HCT116 (cell line): Measurements from ENCODE around the gene PPP1R14C. TPM values are rescaled to one million over a fixed set of nuclear protein-coding genes. Genes with fewer than 3 reads are reported as not detected.

Source experiments
- ATAC-seq: fragments of 200-7000 bp; cut with Tn5 transposase; 2 replicates; pipeline ENCODE4 v1.9.1; 2020; ENCODE audit warnings: mild to moderate bottlenecking, moderate library complexity
- BruUV-seq: library from RNA; stranded (reverse); fragments of 400-500 nt; replicated peaks from 2 replicates; lab custom pipeline; 2021; lab: Mats Ljungman, UMichigan
- CTCF ChIA-PET: fragments of 300-600 bp; sonication (Branson Sonifier 250); formaldehyde crosslinking; loops from one replicate; lab custom pipeline; 2021; ENCODE audit warnings: antibody characterized with exemption; lab: Charles Lee
- POLR2A ChIA-PET: fragments of 300-600, 350-600 bp; sonication (Branson Sonifier 250); formaldehyde crosslinking; loops from one replicate; lab custom pipeline; 2021; ENCODE audit warnings: antibody characterized with exemption; lab: Charles Lee
- RAD21 ChIA-PET, 2 experiments: fragments of 300-600 bp; sonication (Branson Sonifier 250); formaldehyde crosslinking; loops; one replicate each; lab custom pipeline; 2023; ENCODE audit warnings: low total read pairs in 2 of 2; ENCODE audit not compliant: uncharacterized antibody in 2 of 2, unreplicated experiment in 2 of 2, low non-redundant PET in 1 of 2; lab: Charles Lee
- DNase-seq: peaks from one replicate; pipeline ENCODE4 v3.0.0-alpha.2; 2010; ENCODE audit warnings: low read depth, low spot score
- H2AFZ ChIP-seq: fragments of 200-600 bp; shearing (Covaris generic), sonication (generic); 2 replicates; pipeline ENCODE4 v1.6.1; 2017; ENCODE audit warnings: low read depth, mixed run types, mixed read lengths, antibody characterized with exemption, low read length; ENCODE audit not compliant: poor library complexity, severe bottlenecking
- H3K27ac ChIP-seq: 2 replicates; pipeline ENCODE4 v1.5.1; 2012; ENCODE audit warnings: low read depth, low read length
- H3K27me3 ChIP-seq: fragments of 200-600 bp; sonication (generic); 2 replicates; pipeline ENCODE4 v1.6.1; 2016; ENCODE audit warnings: mixed run types, low read length, mixed read lengths; ENCODE audit not compliant: insufficient read depth
- H3K36me3 ChIP-seq, 2 experiments: fragments of 200-500 bp in 1 of 2; fragments of 200-600 bp in 1 of 2; sonication (Bioruptor generic) in 1 of 2; sonication (generic) in 1 of 2; 2 replicates each; pipeline versions ENCODE4 v1.5.1 to v1.6.1; 2014 to 2016; ENCODE audit warnings: low read length in 2 of 2, inconsistent platforms in 1 of 2, mixed read lengths in 1 of 2, mixed run types in 1 of 2; ENCODE audit not compliant: insufficient read depth in 2 of 2, control insufficient read depth in 1 of 2
- H3K4me1 ChIP-seq, 2 experiments: fragments of 200-600 bp in 1 of 2; sonication (generic) in 1 of 2; 2 replicates each; pipeline versions ENCODE4 v1.5.1 to v1.6.1; 2012 to 2017; ENCODE audit warnings: low read length in 2 of 2, inconsistent platforms in 1 of 2, mild to moderate bottlenecking in 1 of 2, mixed read lengths in 1 of 2, mixed run types in 1 of 2, moderate library complexity in 1 of 2; ENCODE audit not compliant: insufficient read depth in 2 of 2, control insufficient read depth in 1 of 2
- H3K4me2 ChIP-seq: fragments of 200-600 bp; sonication (generic); 2 replicates; pipeline ENCODE4 v1.6.1; 2017; ENCODE audit warnings: mixed run types, low read length, mixed read lengths
- H3K4me3 ChIP-seq, 2 experiments: fragments of 200-600 bp in 1 of 2; sonication (generic) in 1 of 2; replicated peaks in 1 of 2; 2 replicates each; pipeline ENCODE4 v1.5.1; 2011 to 2016; ENCODE audit warnings: low read length in 2 of 2, control low read depth in 1 of 2, low read depth in 1 of 2, mild to moderate bottlenecking in 1 of 2, mixed read lengths in 1 of 2, mixed run types in 1 of 2
- H3K79me2 ChIP-seq: fragments of 200-600 bp; sonication (generic); 2 replicates; pipeline ENCODE4 v1.6.1; 2017; ENCODE audit warnings: mild to moderate bottlenecking, mixed run types, low read length, moderate library complexity, mixed read lengths; ENCODE audit not compliant: insufficient read depth
- H3K9ac ChIP-seq: fragments of 200-600 bp; sonication (generic); 2 replicates; pipeline ENCODE4 v1.6.1; 2016; ENCODE audit warnings: low read length, mixed read lengths
- H3K9me2 ChIP-seq: fragments of 200-600 bp; sonication (generic), shearing (Covaris generic); 2 replicates; pipeline ENCODE4 v1.6.1; 2017; ENCODE audit warnings: mixed run types, mild to moderate bottlenecking, moderate library complexity; ENCODE audit not compliant: insufficient read depth
- H3K9me3 ChIP-seq, 2 experiments: fragments of 200-500 bp in 1 of 2; fragments of 200-600 bp in 1 of 2; sonication (Bioruptor generic) in 1 of 2; sonication (generic) in 1 of 2; 2 replicates each; pipeline ENCODE4 v1.6.1; 2014 to 2017; ENCODE audit warnings: low read length in 2 of 2, mixed read lengths in 2 of 2, inconsistent platforms in 1 of 2, low read depth in 1 of 2, mild to moderate bottlenecking in 1 of 2, mixed run types in 1 of 2, moderate library complexity in 1 of 2; ENCODE audit not compliant: control insufficient read depth in 1 of 2, insufficient read depth in 1 of 2
- H4K20me1 ChIP-seq: fragments of 200-600 bp; sonication (generic), shearing (Covaris generic); 2 replicates; pipeline ENCODE4 v1.6.1; 2017; ENCODE audit warnings: mixed run types, mild to moderate bottlenecking, moderate library complexity; ENCODE audit not compliant: insufficient read depth
- ATF3 ChIP-seq: IDR thresholded peaks from 2 replicates; pipeline ENCODE4 v1.6.1; 2012
- CBX3 ChIP-seq: IDR thresholded peaks from 2 replicates; pipeline ENCODE4 v1.6.1; 2012; ENCODE audit warnings: low read depth
- CEBPB ChIP-seq: IDR thresholded peaks from 2 replicates; pipeline ENCODE4 v1.6.1; 2012; ENCODE audit warnings: low read depth
- EGR1 ChIP-seq: IDR thresholded peaks from 2 replicates; pipeline ENCODE4 v1.6.1; 2012; ENCODE audit warnings: low read depth
- EZH2phosphoT487 ChIP-seq: fragments of 200-600 bp; IDR thresholded peaks from 2 replicates; pipeline ENCODE4 v1.6.1; 2018; ENCODE audit warnings: antibody characterized with exemption, borderline replicate concordance
- FOSL1 ChIP-seq: IDR thresholded peaks from 2 replicates; pipeline ENCODE4 v1.6.1; 2012; ENCODE audit warnings: low read depth
- JUND ChIP-seq: IDR thresholded peaks from 2 replicates; pipeline ENCODE4 v1.6.1; 2012
- MAX ChIP-seq: IDR thresholded peaks from 2 replicates; pipeline ENCODE4 v1.6.1; 2012
- POLR2A ChIP-seq: IDR thresholded peaks from 2 replicates; pipeline ENCODE4 v1.7.0; 2011; ENCODE audit warnings: borderline replicate concordance; ENCODE audit not compliant: insufficient read depth, insufficient read length; ENCODE audit errors: extremely low read depth
- POLR2AphosphoS5 ChIP-seq: IDR thresholded peaks from 2 replicates; pipeline ENCODE4 v1.6.1; 2011; ENCODE audit warnings: mild to moderate bottlenecking, low read depth, low read length, moderate library complexity
- RAD21 ChIP-seq: IDR thresholded peaks from 2 replicates; pipeline ENCODE4 v1.6.1; 2012; ENCODE audit warnings: low read depth, mild to moderate bottlenecking
- SIN3A ChIP-seq: IDR thresholded peaks from 2 replicates; pipeline ENCODE4 v1.6.1; 2012; ENCODE audit warnings: low read depth
- SP1 ChIP-seq: IDR thresholded peaks from 2 replicates; pipeline ENCODE4 v1.6.1; 2012; ENCODE audit warnings: low read depth
- SRF ChIP-seq: IDR thresholded peaks from 2 replicates; pipeline ENCODE4 v1.6.1; 2012; ENCODE audit warnings: low read depth
- TCF7L2 ChIP-seq: IDR thresholded peaks from 2 replicates; pipeline ENCODE4 v1.7.0; 2011; ENCODE audit warnings: borderline replicate concordance, inconsistent platforms; ENCODE audit not compliant: insufficient read depth, insufficient read length; ENCODE audit errors: extremely low read depth
- YY1 ChIP-seq: IDR thresholded peaks from 2 replicates; pipeline ENCODE4 v1.6.1; 2011; ENCODE audit warnings: low read length, low read depth, moderate library complexity, mild to moderate bottlenecking; ENCODE audit not compliant: insufficient replicate concordance; ENCODE audit errors: extremely low read depth
- ZBTB33 ChIP-seq: IDR thresholded peaks from 2 replicates; pipeline ENCODE4 v1.6.1; 2011; ENCODE audit warnings: mild to moderate bottlenecking, low read length, moderate library complexity; ENCODE audit not compliant: insufficient replicate concordance; ENCODE audit errors: extremely low read depth
- ZFX ChIP-seq: fragments of 450-650 bp; IDR thresholded peaks from 2 replicates; pipeline ENCODE4 v1.6.1; 2017
- ZNF274 ChIP-seq: fragments of 200-500 bp; sonication (Bioruptor generic); IDR thresholded peaks from 2 replicates; pipeline ENCODE4 v1.6.1; 2014; ENCODE audit warnings: mild to moderate bottlenecking, low read depth, low read length, inconsistent platforms
- intact Hi-C: fragments of 100-400 bp; cut with micrococcal nuclease; formaldehyde crosslinking; loops from 2 replicates; pipeline ENCODE4 v1.10.0; 2022
- total RNA-seq: library from RNA; stranded (reverse); gene quantifications from one replicate; pipeline ENCODE4 v1.2.1, GENCODE V29; 2021; ENCODE audit not compliant: unreplicated experiment
- TF ChIP-seq, protein P1 (sequence below), 3 experiments: fragments of 200-600 bp in 1 of 3; sonication (generic) in 1 of 3; IDR thresholded peaks in 2 of 3; conservative IDR thresholded peaks in 1 of 3; 2 replicates each; pipeline ENCODE4 v1.5.1; 2012 to 2017; ENCODE audit warnings: low read depth in 2 of 3, low read length in 2 of 3, antibody characterized with exemption in 1 of 3, borderline replicate concordance in 1 of 3, control low read depth in 1 of 3, mild to moderate bottlenecking in 1 of 3, mixed read lengths in 1 of 3, mixed run types in 1 of 3, moderate library complexity in 1 of 3; ENCODE audit not compliant: insufficient read depth in 1 of 3

PPP1R14C gene
- total RNA-seq, 1 experiment from 2014 or later: 7.8 TPM

DNA sequence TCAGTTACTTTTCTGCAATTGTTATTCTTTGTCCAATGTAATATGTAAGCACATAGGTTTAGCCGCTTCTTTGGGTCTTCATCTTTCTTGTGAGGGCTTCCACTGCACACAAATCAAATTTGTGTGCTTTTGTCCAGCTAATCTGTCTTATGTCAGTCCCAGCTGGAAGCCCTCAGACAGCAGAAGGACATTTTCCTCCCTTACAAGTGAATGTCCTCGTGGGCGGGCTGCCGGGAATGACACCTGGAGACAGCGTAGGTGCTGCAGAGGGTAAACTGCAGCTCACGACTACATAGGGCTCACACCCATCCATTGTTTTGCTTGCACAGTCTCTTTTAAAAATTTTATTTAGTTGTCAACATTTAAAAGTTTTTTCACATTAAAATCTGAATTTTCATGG, 24.6 kb upstream of the PPP1R14C start:
- DNase-seq (no peak), ATAC-seq (no peak)
- no peak for TF ChIP-seq MAX
- TF ChIP-seq POLR2AphosphoS5: no peak
- TF ChIP-seq RAD21: no peak
- TF ChIP-seq, protein P1, sequence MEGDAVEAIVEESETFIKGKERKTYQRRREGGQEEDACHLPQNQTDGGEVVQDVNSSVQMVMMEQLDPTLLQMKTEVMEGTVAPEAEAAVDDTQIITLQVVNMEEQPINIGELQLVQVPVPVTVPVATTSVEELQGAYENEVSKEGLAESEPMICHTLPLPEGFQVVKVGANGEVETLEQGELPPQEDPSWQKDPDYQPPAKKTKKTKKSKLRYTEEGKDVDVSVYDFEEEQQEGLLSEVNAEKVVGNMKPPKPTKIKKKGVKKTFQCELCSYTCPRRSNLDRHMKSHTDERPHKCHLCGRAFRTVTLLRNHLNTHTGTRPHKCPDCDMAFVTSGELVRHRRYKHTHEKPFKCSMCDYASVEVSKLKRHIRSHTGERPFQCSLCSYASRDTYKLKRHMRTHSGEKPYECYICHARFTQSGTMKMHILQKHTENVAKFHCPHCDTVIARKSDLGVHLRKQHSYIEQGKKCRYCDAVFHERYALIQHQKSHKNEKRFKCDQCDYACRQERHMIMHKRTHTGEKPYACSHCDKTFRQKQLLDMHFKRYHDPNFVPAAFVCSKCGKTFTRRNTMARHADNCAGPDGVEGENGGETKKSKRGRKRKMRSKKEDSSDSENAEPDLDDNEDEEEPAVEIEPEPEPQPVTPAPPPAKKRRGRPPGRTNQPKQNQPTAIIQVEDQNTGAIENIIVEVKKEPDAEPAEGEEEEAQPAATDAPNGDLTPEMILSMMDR (IDR thresholded peaks at IDR 0.05 in 2 of 3, conservative IDR thresholded peaks at IDR 0.05 in 1 of 3; ENCODE audit: borderline replicate concordance in 1 of 3, insufficient read depth in 1 of 3, low read depth in 2 of 3, low read length in 2 of 3): no peak
- no peak for TF ChIP-seq CBX3
- no peak for TF ChIP-seq FOSL1
- no peak for TF ChIP-seq TCF7L2
- no peak for TF ChIP-seq YY1
- TF ChIP-seq SP1: no peak
- no peak for TF ChIP-seq SRF
- no peak for TF ChIP-seq EGR1
- no peak for TF ChIP-seq EZH2phosphoT487
- TF ChIP-seq ZFX: no peak
- no peak for TF ChIP-seq ZNF274
- no peak for TF ChIP-seq CEBPB
- TF ChIP-seq SIN3A: no peak
- TF ChIP-seq POLR2A: no peak
- no peak for TF ChIP-seq ZBTB33
- TF ChIP-seq ATF3: no peak
- no peak for TF ChIP-seq JUND
- H3K27me3 ChIP-seq: no peaks in the 10 kb centered on the region
- H3K4me3 ChIP-seq: no peak overlapping the region
- H3K79me2 ChIP-seq: no peaks in the 10 kb centered on the region
- H4K20me1 ChIP-seq: no peaks in the 10 kb centered on the region
- H3K9ac ChIP-seq: no peak overlapping the region
- H2AFZ ChIP-seq: no peak overlapping the region
- H3K36me3 ChIP-seq: no peaks in the 10 kb centered on the region
- H3K9me2 ChIP-seq: no peaks in the 10 kb centered on the region
- no peaks in the 10 kb centered on the region for H3K9me3 ChIP-seq
- intact Hi-C loops: no loop called here
- H3K4me2 ChIP-seq: no peak overlapping the region
- no peaks in the 10 kb centered on the region for H3K4me1 ChIP-seq
- RAD21 ChIA-PET: no interaction called here
- CTCF ChIA-PET: no interaction called here
- BruUV-seq: no TSS peak
- no peak overlapping the region for H3K27ac ChIP-seq
- POLR2A ChIA-PET: no interaction called here
